Measurements from ENCODE around the gene BRAF.

- TF ChIP-seq CTCF (IDR thresholded peaks at IDR 0.05) (no peak), POLR2A (IDR thresholded peaks at IDR 0.05) (no peak)
Measured at GRCh38 chr7:140863867-140864266, 60.9 kb downstream of the BRAF start.

Measured in heart left ventricle (tissue), 13 donors.